Right hindlimb (tissue), 1 donor: ENCODE results near the gene F2.
"Not testable (repeated sequence)": the region's sequence is repeated elsewhere in the genome, so short reads cannot be mapped to it uniquely, and the experiment has no call there.

ENCODE experiments used
- DNase-seq: peaks from one replicate; pipeline ENCODE4 v3.0.0-alpha.2; 2018

The F2 gene

GRCh38 chr11:46719048-46719542 is at the start of gene F2:
Gene F2 (plus strand): TSS chr11:46719213. CDS start chr11:46719236, 23 bp downstream.
- DNase-seq = no peak

- DNase-seq = no peak
Observed at GRCh38 chr11:46669711-46670139, 49.3 kb upstream of the F2 start.

GRCh38 chr11:46670521-46670920 is 48.5 kb upstream of the F2 start:
- DNase-seq = not testable (repeated sequence)

- DNase-seq = no peak
Observed at GRCh38 chr11:46671958-46672315, 47.1 kb upstream of the F2 start.

GRCh38 chr11:46672381-46672839 is 46.6 kb upstream of the F2 start:
- no peak for DNase-seq

- no peak for DNase-seq
Observed at GRCh38 chr11:46673713-46674462, 45.1 kb upstream of the F2 start.

GRCh38 chr11:46674463-46675287 is 44.3 kb upstream of the F2 start:
- DNase-seq = peak; percentile 58

GRCh38 chr11:46675288-46675851 is 43.6 kb upstream of the F2 start:
- peak; percentile 57 for DNase-seq

- no peak for DNase-seq
Observed at GRCh38 chr11:46675949-46676348, 43.1 kb upstream of the F2 start.

- no peak for DNase-seq
Observed at GRCh38 chr11:46676436-46677158, 42.4 kb upstream of the F2 start.

- no peak for DNase-seq
Observed at GRCh38 chr11:46677169-46677568, 41.8 kb upstream of the F2 start.

GRCh38 chr11:46677991-46678740 is 40.8 kb upstream of the F2 start:
- DNase-seq = no peak

- DNase-seq = no peak
Observed at GRCh38 chr11:46678741-46679130, 40.3 kb upstream of the F2 start.

- DNase-seq = no peak
Observed at GRCh38 chr11:46679241-46680163, 39.5 kb upstream of the F2 start.

- DNase-seq = no peak
Observed at GRCh38 chr11:46680164-46680760, 38.8 kb upstream of the F2 start.

GRCh38 chr11:46680815-46681214 is 38.2 kb upstream of the F2 start:
- no peak for DNase-seq

- no peak for DNase-seq
Observed at GRCh38 chr11:46681814-46682213, 37.2 kb upstream of the F2 start.

GRCh38 chr11:46682773-46683752 is 36.0 kb upstream of the F2 start:
- no peak for DNase-seq

- DNase-seq = no peak
Observed at GRCh38 chr11:46684367-46684766, 34.6 kb upstream of the F2 start.
